ENCODE results near the gene HSP90AB1.

GRCh38 chr6:44226368-44227147, 20.3 kb upstream of the HSP90AB1 start:
- TF ChIP-seq TAF1 (IDR thresholded peaks at IDR 0.05; ENCODE audit: borderline replicate concordance, low read depth, low read length) (no peak), CTCF (IDR thresholded peaks at IDR 0.05) (no peak), POLR2AphosphoS5 (IDR thresholded peaks at IDR 0.05; ENCODE audit: low read depth, low read length) (no peak), ELF1 (IDR thresholded peaks at IDR 0.05) (no peak)

All from SK-N-SH (cell line).